Measurements from ENCODE around the gene CACHD1. TPM values are rescaled to one million over a fixed set of nuclear protein-coding genes. Genes with fewer than 3 reads are reported as not detected.

CACHD1 gene
- total RNA-seq, 2 donors from 2014 or later = 10.8 to 14.4 TPM

- TF ChIP-seq CTCF (IDR thresholded peaks at IDR 0.05) (no peak), POLR2AphosphoS5 (IDR thresholded peaks at IDR 0.05) (no peak), POLR2A (IDR thresholded peaks at IDR 0.05) (no peak)
- 47% methylated on average over 4 of the region's 4 CpGs for WGBS
- intact Hi-C loops (cut with DNase I) = no loop called here
Observed at GRCh38 chr1:64597113-64597512, 127.2 kb downstream of the CACHD1 start.

GRCh38 chr1:64598100-64598571, 128.2 kb downstream of the CACHD1 start:
- H3K4me3 ChIP-seq = no peak overlapping the region
- TF ChIP-seq POLR2A (IDR thresholded peaks at IDR 0.05) (no peak), CTCF (IDR thresholded peaks at IDR 0.05) (no peak), POLR2AphosphoS5 (IDR thresholded peaks at IDR 0.05) (no peak)
- 72% methylated on average over 8 of the region's 8 CpGs for WGBS
- no peak overlapping the region for H3K27ac ChIP-seq
- no peaks in the 10 kb centered on the region for H3K4me1 ChIP-seq (replicated peaks)
- no peaks in the 10 kb centered on the region for H3K27me3 ChIP-seq (replicated peaks; ENCODE audit: insufficient read depth)
- H3K9me3 ChIP-seq = no peaks in the 10 kb centered on the region
- no peaks in the 10 kb centered on the region for H3K36me3 ChIP-seq
- no peak for DNase-seq (ENCODE audit: low spot score)
- intact Hi-C loops (cut with DNase I) = no loop called here

More at GRCh38 chr1:64597113-64597512, 127.2 kb downstream of the CACHD1 start:
- no peak overlapping the region for H3K27ac ChIP-seq
- no peaks in the 10 kb centered on the region for H3K4me1 ChIP-seq (replicated peaks)
- no peaks in the 10 kb centered on the region for H3K9me3 ChIP-seq
- no peaks in the 10 kb centered on the region for H3K36me3 ChIP-seq
- DNase-seq (ENCODE audit: low spot score) = no peak
- no peaks in the 10 kb centered on the region for H3K27me3 ChIP-seq (replicated peaks; ENCODE audit: insufficient read depth)
- H3K4me3 ChIP-seq = no peak overlapping the region

GRCh38 chr1:64599242-64599641, 129.3 kb downstream of the CACHD1 start:
- H3K9me3 ChIP-seq = no peaks in the 10 kb centered on the region
- H3K4me3 ChIP-seq = no peak overlapping the region
- DNase-seq (ENCODE audit: low spot score) = no peak
- no peaks in the 10 kb centered on the region for H3K27me3 ChIP-seq (replicated peaks; ENCODE audit: insufficient read depth)
- 77% methylated on average over 3 of the region's 3 CpGs for WGBS
- H3K4me1 ChIP-seq (replicated peaks) = no peaks in the 10 kb centered on the region
- no peak for TF ChIP-seq POLR2AphosphoS5 (IDR thresholded peaks at IDR 0.05)
- TF ChIP-seq CTCF (IDR thresholded peaks at IDR 0.05) = no peak
- TF ChIP-seq POLR2A (IDR thresholded peaks at IDR 0.05) = no peak
- H3K27ac ChIP-seq = no peak overlapping the region
- H3K36me3 ChIP-seq = no peaks in the 10 kb centered on the region
- intact Hi-C loops (cut with DNase I) = no loop called here

GRCh38 chr1:64601207-64601606, 131.3 kb downstream of the CACHD1 start:
- WGBS = 48% methylated on average over 3 of the region's 3 CpGs
- H3K4me1 ChIP-seq (replicated peaks) = no peaks in the 10 kb centered on the region
- TF ChIP-seq POLR2AphosphoS5 (IDR thresholded peaks at IDR 0.05) (no peak), POLR2A (IDR thresholded peaks at IDR 0.05) (no peak), CTCF (IDR thresholded peaks at IDR 0.05) (no peak)
- no peak overlapping the region for H3K27ac ChIP-seq
- no peaks in the 10 kb centered on the region for H3K36me3 ChIP-seq
- H3K4me3 ChIP-seq = no peak overlapping the region
- no peaks in the 10 kb centered on the region for H3K9me3 ChIP-seq
- intact Hi-C loops (cut with DNase I) = no loop called here
- no peak for DNase-seq (ENCODE audit: low spot score)
- no peaks in the 10 kb centered on the region for H3K27me3 ChIP-seq (replicated peaks; ENCODE audit: insufficient read depth)

- Histone ChIP-seq H3K27me3 (replicated peaks; ENCODE audit: insufficient read depth) (no peaks in the 10 kb centered on the region), H3K4me3 (no peak overlapping the region), H3K9me3 (no peaks in the 10 kb centered on the region), H3K27ac (no peak overlapping the region), H3K4me1 (replicated peaks) (no peaks in the 10 kb centered on the region), H3K36me3 (no peaks in the 10 kb centered on the region)
- peak; percentile 80 for TF ChIP-seq POLR2AphosphoS5 (IDR thresholded peaks at IDR 0.05)
- no peak for TF ChIP-seq CTCF (IDR thresholded peaks at IDR 0.05)
- intact Hi-C loops (cut with DNase I) = no loop called here
- WGBS = 20% methylated on average over 1 of the region's 1 CpG
- DNase-seq (ENCODE audit: low spot score) = peak; percentile 47
Observed at GRCh38 chr1:64608005-64608650, 138.2 kb downstream of the CACHD1 start.

Measured in prostate gland (tissue), 2 donors.